GM19468 (cell line): ENCODE data around the gene CPLX1.
"Not testable (repeated sequence)": the region's sequence is repeated elsewhere in the genome, so short reads cannot be mapped to it uniquely, and the experiment has no call there.

ENCODE experiments used
- ATAC-seq: cut with Tn5 transposase; IDR thresholded peaks from one replicate; pipeline ENCODE4 v1.9.1; 2021; ENCODE audit warnings: mild to moderate bottlenecking, moderate library complexity, moderate number of reproducible peaks; ENCODE audit not compliant: unreplicated experiment; ENCODE audit errors: extremely low read depth

Gene CPLX1

GRCh38 chr4:822361-823175, 3.4 kb downstream of the CPLX1 start:
- no peak for ATAC-seq

GRCh38 chr4:821631-822030, 4.3 kb downstream of the CPLX1 start:
- ATAC-seq: no peak

GRCh38 chr4:821181-821591, 4.7 kb downstream of the CPLX1 start:
- ATAC-seq: no peak

- no peak for ATAC-seq
Observed at GRCh38 chr4:820230-821172, 5.4 kb downstream of the CPLX1 start.

GRCh38 chr4:819401-820229, 6.3 kb downstream of the CPLX1 start:
- ATAC-seq: no peak

- no peak for ATAC-seq
Observed at GRCh38 chr4:818106-818921, 7.6 kb downstream of the CPLX1 start.

GRCh38 chr4:815464-816146, 10.3 kb downstream of the CPLX1 start:
- ATAC-seq: no peak

- ATAC-seq: no peak
Observed at GRCh38 chr4:814312-814850, 11.5 kb downstream of the CPLX1 start.

GRCh38 chr4:813900-814299, 12.0 kb downstream of the CPLX1 start:
- ATAC-seq: no peak

- no peak for ATAC-seq
Observed at GRCh38 chr4:808860-809570, 16.9 kb downstream of the CPLX1 start.

GRCh38 chr4:807792-808191, 18.1 kb downstream of the CPLX1 start:
- ATAC-seq: no peak

GRCh38 chr4:806979-807378, 18.9 kb downstream of the CPLX1 start:
- ATAC-seq: not testable (repeated sequence)

GRCh38 chr4:804804-805203, 21.1 kb downstream of the CPLX1 start:
- ATAC-seq: no peak

- no peak for ATAC-seq
Observed at GRCh38 chr4:803884-804283, 22.0 kb downstream of the CPLX1 start.

- ATAC-seq: no peak
Observed at GRCh38 chr4:801436-802124, 24.3 kb downstream of the CPLX1 start.

- no peak for ATAC-seq
Observed at GRCh38 chr4:797066-797465, 28.9 kb downstream of the CPLX1 start.

- no peak for ATAC-seq
Observed at GRCh38 chr4:796206-796605, 29.7 kb downstream of the CPLX1 start.
